Gastrocnemius medialis (tissue), 4 donors: ENCODE measurements around the gene HIVEP1.

ENCODE experiments used
- POLR2A ChIP-seq, 2 donors: fragments of 450-650 bp; IDR thresholded peaks; one replicate each; pipeline ENCODE4 v1.6.1; 2017; ENCODE audit warnings: antibody characterized with exemption in 2 of 2, mild to moderate bottlenecking in 2 of 2, moderate library complexity in 2 of 2
- TF ChIP-seq, protein P1 (sequence below), 5 experiments: fragments of 450-650 bp in 3 of 5; fragments of 200-600 bp in 2 of 5; sonication (generic) in 2 of 5; IDR thresholded peaks in 4 of 5; conservative IDR thresholded peaks in 1 of 5; 1 replicate in 4 of 5; 2 replicates in 1 of 5; pipeline ENCODE4 v1.5.1; 2016 to 2019; ENCODE audit warnings: antibody characterized with exemption in 5 of 5, mild to moderate bottlenecking in 3 of 5, moderate library complexity in 3 of 5

DNA sequence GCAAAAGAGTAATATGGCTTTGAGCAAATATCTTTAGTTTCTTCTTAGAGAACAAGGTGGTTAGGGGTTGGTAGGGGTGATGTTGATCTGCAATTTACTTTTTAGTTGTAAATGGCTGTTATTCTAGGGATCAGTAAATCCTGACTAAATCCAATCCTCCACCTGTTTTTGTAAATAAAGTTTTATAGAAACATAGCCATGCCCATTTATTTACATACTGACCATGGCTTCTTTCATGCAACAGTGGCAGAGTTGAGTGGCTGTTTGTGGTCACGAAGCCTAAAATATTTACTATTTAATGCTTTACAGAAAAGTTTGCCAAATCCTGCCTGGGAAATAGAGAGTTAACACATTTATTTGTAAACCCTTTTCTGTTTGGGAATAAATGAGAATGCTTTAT lies 14.7 kb downstream of the HIVEP1 start:
- TF ChIP-seq, protein P1, sequence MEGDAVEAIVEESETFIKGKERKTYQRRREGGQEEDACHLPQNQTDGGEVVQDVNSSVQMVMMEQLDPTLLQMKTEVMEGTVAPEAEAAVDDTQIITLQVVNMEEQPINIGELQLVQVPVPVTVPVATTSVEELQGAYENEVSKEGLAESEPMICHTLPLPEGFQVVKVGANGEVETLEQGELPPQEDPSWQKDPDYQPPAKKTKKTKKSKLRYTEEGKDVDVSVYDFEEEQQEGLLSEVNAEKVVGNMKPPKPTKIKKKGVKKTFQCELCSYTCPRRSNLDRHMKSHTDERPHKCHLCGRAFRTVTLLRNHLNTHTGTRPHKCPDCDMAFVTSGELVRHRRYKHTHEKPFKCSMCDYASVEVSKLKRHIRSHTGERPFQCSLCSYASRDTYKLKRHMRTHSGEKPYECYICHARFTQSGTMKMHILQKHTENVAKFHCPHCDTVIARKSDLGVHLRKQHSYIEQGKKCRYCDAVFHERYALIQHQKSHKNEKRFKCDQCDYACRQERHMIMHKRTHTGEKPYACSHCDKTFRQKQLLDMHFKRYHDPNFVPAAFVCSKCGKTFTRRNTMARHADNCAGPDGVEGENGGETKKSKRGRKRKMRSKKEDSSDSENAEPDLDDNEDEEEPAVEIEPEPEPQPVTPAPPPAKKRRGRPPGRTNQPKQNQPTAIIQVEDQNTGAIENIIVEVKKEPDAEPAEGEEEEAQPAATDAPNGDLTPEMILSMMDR (IDR thresholded peaks at IDR 0.05 in 4 of 5, conservative IDR thresholded peaks at IDR 0.05 in 1 of 5) = no peak
- TF ChIP-seq POLR2A (IDR thresholded peaks at IDR 0.05) = no peak
